HepG2 (cell line): ENCODE results near the gene CREBZF. TPM values are rescaled to one million over a fixed set of nuclear protein-coding genes. Genes with fewer than 3 reads are reported as not detected.

ENCODE experiments used
- ELF3 ChIP-seq: IDR thresholded peaks from 2 replicates; pipeline ENCODE4 v1.6.1; 2016; ENCODE audit warnings: missing genetic modification reagents, missing compliant biosample characterization
- JDP2 ChIP-seq: sonication (generic); formaldehyde crosslinking; IDR thresholded peaks from 2 replicates; pipeline ENCODE4 v1.8.1; 2022; ENCODE audit warnings: missing genetic modification reagents, borderline replicate concordance
- MEIS2 ChIP-seq: sonication (generic); formaldehyde crosslinking; IDR thresholded peaks from 2 replicates; pipeline ENCODE4 v1.9.0; 2021; ENCODE audit warnings: mild to moderate bottlenecking, missing genetic modification reagents
- PCBP1 ChIP-seq: fragments of 200-400 bp; formaldehyde crosslinking; IDR thresholded peaks from 2 replicates; pipeline ENCODE4 v1.6.1; 2017; ENCODE audit warnings: mild to moderate bottlenecking, low read depth, low read length, borderline replicate concordance
- RNF2 ChIP-seq: fragments of 450-650 bp; conservative IDR thresholded peaks from 2 replicates; pipeline ENCODE4 v1.6.1; 2016; ENCODE audit warnings: low read depth
- SALL2 ChIP-seq: sonication (generic); formaldehyde crosslinking; IDR thresholded peaks from 2 replicates; pipeline ENCODE4 v1.8.1; 2023; ENCODE audit warnings: mild to moderate bottlenecking, missing genetic modification reagents, inconsistent platforms
- TEAD2 ChIP-seq: sonication (generic); formaldehyde crosslinking; IDR thresholded peaks from 2 replicates; pipeline ENCODE4 v1.9.0; 2021; ENCODE audit warnings: missing genetic modification reagents
- ZBTB21 ChIP-seq: sonication (generic); formaldehyde crosslinking; IDR thresholded peaks from 2 replicates; pipeline ENCODE4 v1.4.0; 2020; ENCODE audit warnings: missing genetic modification reagents
- ZFP90 ChIP-seq: sonication (generic); formaldehyde crosslinking; IDR thresholded peaks from 2 replicates; pipeline ENCODE4 v1.8.0; 2022; ENCODE audit warnings: missing genetic modification reagents, mild to moderate bottlenecking, inconsistent platforms, borderline replicate concordance
- ZNF121 ChIP-seq: sonication (generic); formaldehyde crosslinking; IDR thresholded peaks from 2 replicates; pipeline ENCODE4 v1.5.0; 2020; ENCODE audit warnings: mild to moderate bottlenecking, missing genetic modification reagents
- ZNF337 ChIP-seq: sonication (generic); formaldehyde crosslinking; IDR thresholded peaks from 2 replicates; pipeline ENCODE4 v1.5.1; 2020; ENCODE audit warnings: missing genetic modification reagents, low read depth, mild to moderate bottlenecking, borderline replicate concordance
- ZNF441 ChIP-seq: sonication (generic); formaldehyde crosslinking; IDR thresholded peaks from 2 replicates; pipeline ENCODE4 v1.7.0; 2021; ENCODE audit warnings: missing genetic modification reagents, borderline replicate concordance
- ZNF670 ChIP-seq: sonication (generic); formaldehyde crosslinking; IDR thresholded peaks from 2 replicates; pipeline ENCODE4 v1.8.0; 2022; ENCODE audit warnings: mild to moderate bottlenecking, missing genetic modification reagents, borderline replicate concordance
- ZNF788 ChIP-seq: sonication (generic); formaldehyde crosslinking; IDR thresholded peaks from 2 replicates; pipeline ENCODE4 v1.5.0; 2020; ENCODE audit warnings: mild to moderate bottlenecking, missing genetic modification reagents, borderline replicate concordance
- ZSCAN29 ChIP-seq: sonication (generic); formaldehyde crosslinking; conservative IDR thresholded peaks from 2 replicates; pipeline ENCODE4 v1.4.0; 2020; ENCODE audit warnings: mild to moderate bottlenecking, missing genetic modification reagents
- polyA plus RNA-seq, 8 experiments: library from polyadenylated mRNA; depleted of rRNA in 3 of 8; stranded (reverse) in 7 of 8; unstranded in 1 of 8; fragments of >200 nt; fragmentation: Illumina TruSeq in 4 of 8; extraction: Trizol in 4 of 8; gene quantifications; 2 replicates each; pipeline versions ENCODE4 v1.2.1 to v1.2.3, GENCODE V29; 2011 to 2016; ENCODE audit warnings: low read depth in 4 of 8, missing spikeins in 1 of 8, mixed read lengths in 1 of 8; ENCODE audit not compliant: insufficient read depth in 1 of 8
- total RNA-seq, 5 experiments: library from RNA; depleted of rRNA; stranded (reverse); fragments of >200 nt; fragmentation: Illumina TruSeq; extraction: Trizol; gene quantifications; 2 replicates each; pipeline ENCODE4 v1.2.3, GENCODE V29; 2016; ENCODE audit warnings: low read depth in 1 of 5
- TF ChIP-seq, protein P1 (sequence below): sonication (generic); formaldehyde crosslinking; IDR thresholded peaks from 2 replicates; pipeline ENCODE4 v1.5.0; 2020; ENCODE audit warnings: mild to moderate bottlenecking, missing genetic modification reagents
- TF ChIP-seq, protein P2 (sequence below): IDR thresholded peaks from 2 replicates; pipeline ENCODE4 v1.6.1; 2016
- TF ChIP-seq, protein P3 (sequence below): sonication (generic); formaldehyde crosslinking; IDR thresholded peaks from 2 replicates; pipeline ENCODE4 v1.4.0; 2020; ENCODE audit warnings: missing genetic modification reagents, mild to moderate bottlenecking, borderline replicate concordance
- TF ChIP-seq, protein P4 (sequence below): sonication (generic); formaldehyde crosslinking; IDR thresholded peaks from 2 replicates; pipeline ENCODE4 v1.5.0; 2020; ENCODE audit warnings: missing genetic modification reagents

CREBZF gene
- total and polyA plus RNA-seq, 2 of the 13 experiments (the other 11 are each of a cell fraction or from before 2014, with no cell fraction given) = 30.6 to 43.1 TPM

DNA sequence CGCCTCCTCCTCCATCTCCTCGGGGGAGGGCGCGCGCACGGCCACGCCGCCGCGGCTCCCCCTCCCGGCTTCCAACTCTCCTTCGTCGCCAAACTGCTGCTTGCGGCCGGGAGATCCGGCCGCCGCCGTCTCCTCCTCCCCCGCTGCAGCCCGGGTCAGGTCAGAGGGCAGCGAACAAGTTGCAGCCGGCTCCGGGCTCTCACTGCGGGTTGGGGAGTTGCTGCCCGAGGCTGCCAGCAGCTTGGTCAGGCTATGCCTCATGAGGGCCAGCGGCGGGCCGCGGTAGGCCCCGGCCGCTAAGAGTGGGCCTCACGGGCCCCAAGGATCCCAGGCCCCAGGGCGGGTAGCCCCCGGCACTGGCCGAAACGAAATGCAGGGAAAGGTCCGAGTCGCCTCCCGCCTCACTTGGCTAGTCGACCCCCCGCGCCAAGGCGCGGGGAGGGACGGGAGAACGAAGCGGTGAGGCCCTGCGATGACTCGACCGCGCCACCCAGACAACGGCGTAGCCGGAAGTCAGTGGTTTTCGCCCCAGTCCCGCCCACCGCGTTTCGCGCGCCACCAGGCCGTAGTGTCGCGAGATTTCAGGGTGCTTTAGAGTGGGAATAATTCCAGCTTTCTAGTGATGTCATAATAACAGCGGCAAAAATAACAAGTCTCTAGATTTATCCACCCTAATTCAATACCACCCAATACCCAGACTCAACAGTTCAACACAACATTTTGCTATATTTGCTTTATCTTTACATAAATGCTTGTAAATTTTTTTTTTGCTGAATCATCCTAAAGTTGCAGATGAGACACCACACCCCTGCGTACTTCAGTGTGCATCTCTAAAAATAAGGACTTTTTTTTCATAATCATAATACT, at the start of gene CREBZF (continued):
- TF ChIP-seq, protein P1, sequence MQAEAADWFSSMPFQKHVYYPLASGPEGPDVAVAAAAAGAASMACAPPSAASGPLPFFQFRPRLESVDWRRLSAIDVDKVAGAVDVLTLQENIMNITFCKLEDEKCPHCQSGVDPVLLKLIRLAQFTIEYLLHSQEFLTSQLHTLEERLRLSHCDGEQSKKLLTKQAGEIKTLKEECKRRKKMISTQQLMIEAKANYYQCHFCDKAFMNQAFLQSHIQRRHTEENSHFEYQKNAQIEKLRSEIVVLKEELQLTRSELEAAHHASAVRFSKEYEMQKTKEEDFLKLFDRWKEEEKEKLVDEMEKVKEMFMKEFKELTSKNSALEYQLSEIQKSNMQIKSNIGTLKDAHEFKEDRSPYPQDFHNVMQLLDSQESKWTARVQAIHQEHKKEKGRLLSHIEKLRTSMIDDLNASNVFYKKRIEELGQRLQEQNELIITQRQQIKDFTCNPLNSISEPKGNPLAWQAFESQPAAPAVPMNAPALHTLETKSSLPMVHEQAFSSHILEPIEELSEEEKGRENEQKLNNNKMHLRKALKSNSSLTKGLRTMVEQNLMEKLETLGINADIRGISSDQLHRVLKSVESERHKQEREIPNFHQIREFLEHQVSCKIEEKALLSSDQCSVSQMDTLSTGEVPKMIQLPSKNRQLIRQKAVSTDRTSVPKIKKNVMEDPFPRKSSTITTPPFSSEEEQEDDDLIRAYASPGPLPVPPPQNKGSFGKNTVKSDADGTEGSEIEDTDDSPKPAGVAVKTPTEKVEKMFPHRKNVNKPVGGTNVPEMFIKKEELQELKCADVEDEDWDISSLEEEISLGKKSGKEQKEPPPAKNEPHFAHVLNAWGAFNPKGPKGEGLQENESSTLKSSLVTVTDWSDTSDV (CRISPR knock-in tag) = 0 out of 2 replicates have a peak, but pooled peaks have one; percentile 54
- TF ChIP-seq MEIS2 (CRISPR knock-in tag) (peak; percentile 49; the same call in 1 of the 2 replicates), ZFP90 (CRISPR knock-in tag) (peak; percentile 20; the same call in 1 of the 2 replicates), ZNF337 (CRISPR knock-in tag) (no peak), ZBTB21 (peak; percentile 66; the same call in 1 of the 2 replicates), ZSCAN29 (CRISPR knock-in tag) (no peak), TEAD2 (peak; percentile 22; the same call in 1 of the 2 replicates), SALL2 (peak; percentile 63; the same call in 1 of the 2 replicates), PCBP1 (0 out of 2 replicates have a peak, but pooled peaks have one; percentile 21), ELF3 (CRISPR knock-in tag) (peak; percentile 94), ZNF670 (CRISPR knock-in tag) (0 out of 2 replicates have a peak, but pooled peaks have one; percentile 15), ZNF441 (CRISPR knock-in tag) (peak; percentile 79; the same call in 1 of the 2 replicates), ZNF788 (CRISPR knock-in tag) (peak; percentile 13; the same call in 1 of the 2 replicates), RNF2 (0 out of 2 replicates have a peak, but pooled peaks have one; percentile 34), JDP2 (no peak), ZNF121 (CRISPR knock-in tag) (no peak)
- TF ChIP-seq, protein P2, sequence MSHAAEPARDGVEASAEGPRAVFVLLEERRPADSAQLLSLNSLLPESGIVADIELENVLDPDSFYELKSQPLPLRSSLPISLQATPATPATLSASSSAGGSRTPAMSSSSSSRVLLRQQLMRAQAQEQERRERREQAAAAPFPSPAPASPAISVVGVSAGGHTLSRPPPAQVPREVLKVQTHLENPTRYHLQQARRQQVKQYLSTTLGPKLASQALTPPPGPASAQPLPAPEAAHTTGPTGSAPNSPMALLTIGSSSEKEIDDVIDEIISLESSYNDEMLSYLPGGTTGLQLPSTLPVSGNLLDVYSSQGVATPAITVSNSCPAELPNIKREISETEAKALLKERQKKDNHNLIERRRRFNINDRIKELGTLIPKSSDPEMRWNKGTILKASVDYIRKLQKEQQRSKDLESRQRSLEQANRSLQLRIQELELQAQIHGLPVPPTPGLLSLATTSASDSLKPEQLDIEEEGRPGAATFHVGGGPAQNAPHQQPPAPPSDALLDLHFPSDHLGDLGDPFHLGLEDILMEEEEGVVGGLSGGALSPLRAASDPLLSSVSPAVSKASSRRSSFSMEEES (CRISPR knock-in tag) = 0 out of 2 replicates have a peak, but pooled peaks have one; percentile 40
- TF ChIP-seq, protein P3, sequence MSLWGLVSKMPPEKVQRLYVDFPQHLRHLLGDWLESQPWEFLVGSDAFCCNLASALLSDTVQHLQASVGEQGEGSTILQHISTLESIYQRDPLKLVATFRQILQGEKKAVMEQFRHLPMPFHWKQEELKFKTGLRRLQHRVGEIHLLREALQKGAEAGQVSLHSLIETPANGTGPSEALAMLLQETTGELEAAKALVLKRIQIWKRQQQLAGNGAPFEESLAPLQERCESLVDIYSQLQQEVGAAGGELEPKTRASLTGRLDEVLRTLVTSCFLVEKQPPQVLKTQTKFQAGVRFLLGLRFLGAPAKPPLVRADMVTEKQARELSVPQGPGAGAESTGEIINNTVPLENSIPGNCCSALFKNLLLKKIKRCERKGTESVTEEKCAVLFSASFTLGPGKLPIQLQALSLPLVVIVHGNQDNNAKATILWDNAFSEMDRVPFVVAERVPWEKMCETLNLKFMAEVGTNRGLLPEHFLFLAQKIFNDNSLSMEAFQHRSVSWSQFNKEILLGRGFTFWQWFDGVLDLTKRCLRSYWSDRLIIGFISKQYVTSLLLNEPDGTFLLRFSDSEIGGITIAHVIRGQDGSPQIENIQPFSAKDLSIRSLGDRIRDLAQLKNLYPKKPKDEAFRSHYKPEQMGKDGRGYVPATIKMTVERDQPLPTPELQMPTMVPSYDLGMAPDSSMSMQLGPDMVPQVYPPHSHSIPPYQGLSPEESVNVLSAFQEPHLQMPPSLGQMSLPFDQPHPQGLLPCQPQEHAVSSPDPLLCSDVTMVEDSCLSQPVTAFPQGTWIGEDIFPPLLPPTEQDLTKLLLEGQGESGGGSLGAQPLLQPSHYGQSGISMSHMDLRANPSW (CRISPR knock-in tag) = no peak
- TF ChIP-seq, protein P4, sequence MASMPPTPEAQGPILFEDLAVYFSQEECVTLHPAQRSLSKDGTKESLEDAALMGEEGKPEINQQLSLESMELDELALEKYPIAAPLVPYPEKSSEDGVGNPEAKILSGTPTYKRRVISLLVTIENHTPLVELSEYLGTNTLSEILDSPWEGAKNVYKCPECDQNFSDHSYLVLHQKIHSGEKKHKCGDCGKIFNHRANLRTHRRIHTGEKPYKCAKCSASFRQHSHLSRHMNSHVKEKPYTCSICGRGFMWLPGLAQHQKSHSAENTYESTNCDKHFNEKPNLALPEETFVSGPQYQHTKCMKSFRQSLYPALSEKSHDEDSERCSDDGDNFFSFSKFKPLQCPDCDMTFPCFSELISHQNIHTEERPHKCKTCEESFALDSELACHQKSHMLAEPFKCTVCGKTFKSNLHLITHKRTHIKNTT (CRISPR knock-in tag) = no peak
